Measurements from ENCODE around the gene PDK1.

DNA sequence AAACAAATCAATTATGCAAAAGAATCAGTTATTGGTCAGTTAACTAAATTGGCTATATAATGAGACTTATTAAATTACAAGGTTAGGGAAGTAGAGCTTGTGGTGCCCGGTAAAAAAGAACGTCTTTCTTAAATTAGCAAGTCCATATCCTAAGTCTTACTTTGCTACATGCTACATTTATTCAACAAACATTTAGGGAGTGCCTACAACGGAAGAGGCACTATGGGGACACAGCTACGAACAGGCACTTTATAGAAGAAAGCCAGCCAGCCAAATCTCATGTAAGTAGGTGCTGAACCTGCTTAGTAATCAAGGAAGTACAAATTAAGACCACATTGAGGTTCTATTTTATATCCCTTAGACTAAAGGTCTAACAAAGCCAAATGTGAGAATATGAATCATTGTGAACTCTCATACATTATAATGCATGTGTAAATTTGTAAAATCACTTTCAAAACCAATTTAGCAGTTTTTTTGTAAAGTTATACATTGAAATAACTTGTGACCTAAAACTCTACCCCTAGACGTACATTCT lies 59.9 kb downstream of the PDK1 start:
- TF ChIP-seq, protein P1, sequence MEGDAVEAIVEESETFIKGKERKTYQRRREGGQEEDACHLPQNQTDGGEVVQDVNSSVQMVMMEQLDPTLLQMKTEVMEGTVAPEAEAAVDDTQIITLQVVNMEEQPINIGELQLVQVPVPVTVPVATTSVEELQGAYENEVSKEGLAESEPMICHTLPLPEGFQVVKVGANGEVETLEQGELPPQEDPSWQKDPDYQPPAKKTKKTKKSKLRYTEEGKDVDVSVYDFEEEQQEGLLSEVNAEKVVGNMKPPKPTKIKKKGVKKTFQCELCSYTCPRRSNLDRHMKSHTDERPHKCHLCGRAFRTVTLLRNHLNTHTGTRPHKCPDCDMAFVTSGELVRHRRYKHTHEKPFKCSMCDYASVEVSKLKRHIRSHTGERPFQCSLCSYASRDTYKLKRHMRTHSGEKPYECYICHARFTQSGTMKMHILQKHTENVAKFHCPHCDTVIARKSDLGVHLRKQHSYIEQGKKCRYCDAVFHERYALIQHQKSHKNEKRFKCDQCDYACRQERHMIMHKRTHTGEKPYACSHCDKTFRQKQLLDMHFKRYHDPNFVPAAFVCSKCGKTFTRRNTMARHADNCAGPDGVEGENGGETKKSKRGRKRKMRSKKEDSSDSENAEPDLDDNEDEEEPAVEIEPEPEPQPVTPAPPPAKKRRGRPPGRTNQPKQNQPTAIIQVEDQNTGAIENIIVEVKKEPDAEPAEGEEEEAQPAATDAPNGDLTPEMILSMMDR (IDR thresholded peaks at IDR 0.05) = no peak
- no peak for TF ChIP-seq POLR2A (IDR thresholded peaks at IDR 0.05)
